ENCODE results near the gene TMEM101.

GRCh38 chr17:44000871-44001460 lies 13.8 kb downstream of the TMEM101 start:
- TF ChIP-seq CTCF (IDR thresholded peaks at IDR 0.05; ENCODE audit: control extremely low read depth in 1 of 3, insufficient read depth in 1 of 3, low read depth in 1 of 3, low read length in 3 of 3) (no peak), SUZ12 (IDR thresholded peaks at IDR 0.05; ENCODE audit: low read length) (no peak), EZH2 (IDR thresholded peaks at IDR 0.05; ENCODE audit: low read depth, low read length, severe bottlenecking) (no peak), MAX (IDR thresholded peaks at IDR 0.05) (no peak)

Measured in H1 (cell line).